Panc1 (cell line): ENCODE results near the gene CRB3. TPM values are rescaled to one million over a fixed set of nuclear protein-coding genes. Genes with fewer than 3 reads are reported as not detected.

Source experiments
- ATAC-seq: fragments of 200-7000 bp; cut with Tn5 transposase; 2 replicates; pipeline ENCODE4 v1.9.1; 2020; ENCODE audit warnings: mild to moderate bottlenecking, moderate library complexity
- BruUV-seq: library from RNA; stranded (reverse); fragments of 400-500 nt; replicated peaks from 2 replicates; lab custom pipeline; 2021; lab: Mats Ljungman, UMichigan
- CTCF ChIA-PET: fragments of 300-600 bp; sonication (Branson Sonifier 250); formaldehyde crosslinking; loops from one replicate; lab custom pipeline; 2022; ENCODE audit warnings: antibody characterized with exemption; lab: Charles Lee
- POLR2A ChIA-PET: fragments of 300-600 bp; sonication (Branson Sonifier 250); formaldehyde crosslinking; loops from one replicate; lab custom pipeline; 2022; ENCODE audit warnings: antibody characterized with exemption; lab: Charles Lee
- DNase-seq: peaks from one replicate; pipeline ENCODE4 v3.0.0-alpha.2; 2010; ENCODE audit warnings: low read depth, low spot score
- H3K27ac ChIP-seq: 2 replicates; pipeline ENCODE4 v1.5.1; 2011; ENCODE audit warnings: mild to moderate bottlenecking, low read length, inconsistent platforms
- H3K27me3 ChIP-seq: fragments of 200-500 bp; sonication (Bioruptor generic); 2 replicates; pipeline ENCODE4 v1.6.0; 2014; ENCODE audit warnings: low read length, inconsistent platforms; ENCODE audit not compliant: control insufficient read depth, insufficient read depth
- H3K36me3 ChIP-seq: fragments of 200-500 bp; sonication (Bioruptor generic); 2 replicates; pipeline ENCODE4 v1.5.1; 2014; ENCODE audit warnings: inconsistent platforms, mild to moderate bottlenecking, low read length, moderate library complexity; ENCODE audit not compliant: control insufficient read depth, insufficient read depth
- H3K4me1 ChIP-seq: 2 replicates; pipeline ENCODE4 v1.5.1; 2011; ENCODE audit warnings: inconsistent platforms, mild to moderate bottlenecking, low read length, moderate library complexity; ENCODE audit not compliant: control insufficient read depth, insufficient read depth
- H3K4me3 ChIP-seq, 2 experiments: 2 replicates each; pipeline ENCODE4 v1.5.1; 2011 to 2012; ENCODE audit warnings: low read depth in 2 of 2, low read length in 2 of 2, mild to moderate bottlenecking in 2 of 2, inconsistent platforms in 1 of 2, moderate library complexity in 1 of 2
- H3K9me3 ChIP-seq: fragments of 200-500 bp; sonication (Bioruptor generic); 2 replicates; pipeline ENCODE4 v1.5.1; 2014; ENCODE audit warnings: low read depth, mild to moderate bottlenecking, inconsistent platforms, low read length, moderate library complexity; ENCODE audit not compliant: control insufficient read depth, insufficient read depth
- POLR2AphosphoS5 ChIP-seq: IDR thresholded peaks from 2 replicates; pipeline ENCODE4 v1.6.1; 2012; ENCODE audit warnings: mild to moderate bottlenecking, low read depth, low read length, moderate library complexity
- REST ChIP-seq, 2 experiments: IDR thresholded peaks; 2 replicates each; pipeline ENCODE4 v1.6.1; 2011 to 2012; ENCODE audit warnings: low read depth in 2 of 2, control low read depth in 1 of 2, low read length in 1 of 2, mild to moderate bottlenecking in 1 of 2, moderate library complexity in 1 of 2; ENCODE audit not compliant: insufficient read depth in 1 of 2
- SIN3A ChIP-seq: IDR thresholded peaks from 2 replicates; pipeline ENCODE4 v1.6.1; 2012; ENCODE audit warnings: low read depth, mild to moderate bottlenecking, low read length, moderate library complexity, borderline replicate concordance; ENCODE audit not compliant: insufficient read depth
- TCF7L2 ChIP-seq: IDR thresholded peaks from 2 replicates; pipeline ENCODE4 v1.6.1; 2011; ENCODE audit warnings: mild to moderate bottlenecking, low read depth, low read length, inconsistent platforms
- in situ Hi-C: cut with HindIII; loops from 2 replicates; pipeline ENCODE4 v1.10.0; 2016; ENCODE audit warnings: low sequenced_read_pairs, low pct_unique_long_range_greater_than_20kb
- intact Hi-C: fragments of 100-400 bp; cut with micrococcal nuclease; formaldehyde crosslinking; loops from one replicate; pipeline ENCODE4 v1.10.0; 2022; ENCODE audit not compliant: unreplicated experiment
- total RNA-seq: library from RNA; stranded (reverse); gene quantifications from one replicate; pipeline ENCODE4 v1.2.1, GENCODE V29; 2021; ENCODE audit not compliant: unreplicated experiment
- TF ChIP-seq, protein P1 (sequence below): fragments of 450-650 bp; IDR thresholded peaks from 2 replicates; pipeline ENCODE4 v1.5.1; 2017; ENCODE audit warnings: mild to moderate bottlenecking

CRB3 gene
- total RNA-seq, 1 experiment from 2014 or later = 0.21 TPM

DNA sequence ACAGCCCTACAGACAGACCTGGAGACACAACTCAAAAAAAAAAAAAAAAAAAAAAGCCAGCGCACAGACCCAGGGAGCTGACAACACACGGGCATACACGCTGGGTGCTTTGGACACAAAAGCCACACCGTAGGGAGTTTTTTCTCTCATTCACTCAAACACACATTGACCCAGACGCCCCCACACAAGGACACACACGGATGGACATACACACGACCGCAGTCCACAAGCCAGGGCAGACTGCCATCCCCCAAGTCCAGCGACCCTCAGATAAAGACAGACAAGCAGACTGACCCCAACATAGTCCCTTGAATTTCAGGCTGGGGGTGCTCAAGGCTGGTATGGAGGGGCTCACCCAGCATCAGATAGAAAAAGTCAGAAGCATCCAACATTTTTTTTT is 50.0 kb downstream of the CRB3 start:
- no peak for ATAC-seq
- H3K27ac ChIP-seq = no peak overlapping the region
- CTCF ChIA-PET = interaction anchor here (0.7 kb wide), 1 partner anchor 269 kb away, joined by 9 read pairs; no protein-coding TSS in a partner anchor
- H3K36me3 ChIP-seq = no peaks in the 10 kb centered on the region
- no TSS peak for BruUV-seq
- no peaks in the 10 kb centered on the region for H3K27me3 ChIP-seq
- no peaks in the 10 kb centered on the region for H3K9me3 ChIP-seq
- peaks cover 2% of the 10 kb centered on the region; the same call in 1 of the 2 replicates for H3K4me1 ChIP-seq
- no peak for DNase-seq
- TF ChIP-seq REST (IDR thresholded peaks at IDR 0.05; ENCODE audit: insufficient read depth in 1 of 2, low read depth in 2 of 2, low read length in 1 of 2) (no peak), TCF7L2 (no peak), POLR2AphosphoS5 (no peak), SIN3A (no peak)
- TF ChIP-seq, protein P1, sequence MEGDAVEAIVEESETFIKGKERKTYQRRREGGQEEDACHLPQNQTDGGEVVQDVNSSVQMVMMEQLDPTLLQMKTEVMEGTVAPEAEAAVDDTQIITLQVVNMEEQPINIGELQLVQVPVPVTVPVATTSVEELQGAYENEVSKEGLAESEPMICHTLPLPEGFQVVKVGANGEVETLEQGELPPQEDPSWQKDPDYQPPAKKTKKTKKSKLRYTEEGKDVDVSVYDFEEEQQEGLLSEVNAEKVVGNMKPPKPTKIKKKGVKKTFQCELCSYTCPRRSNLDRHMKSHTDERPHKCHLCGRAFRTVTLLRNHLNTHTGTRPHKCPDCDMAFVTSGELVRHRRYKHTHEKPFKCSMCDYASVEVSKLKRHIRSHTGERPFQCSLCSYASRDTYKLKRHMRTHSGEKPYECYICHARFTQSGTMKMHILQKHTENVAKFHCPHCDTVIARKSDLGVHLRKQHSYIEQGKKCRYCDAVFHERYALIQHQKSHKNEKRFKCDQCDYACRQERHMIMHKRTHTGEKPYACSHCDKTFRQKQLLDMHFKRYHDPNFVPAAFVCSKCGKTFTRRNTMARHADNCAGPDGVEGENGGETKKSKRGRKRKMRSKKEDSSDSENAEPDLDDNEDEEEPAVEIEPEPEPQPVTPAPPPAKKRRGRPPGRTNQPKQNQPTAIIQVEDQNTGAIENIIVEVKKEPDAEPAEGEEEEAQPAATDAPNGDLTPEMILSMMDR = no peak
- in situ Hi-C loops = no loop called here
- POLR2A ChIA-PET = no interaction called here
- H3K4me3 ChIP-seq = no peak overlapping the region
- intact Hi-C loops = no loop called here

- Histone ChIP-seq H3K4me1 (peaks cover 5% of the 10 kb centered on the region; the same call in 1 of the 2 replicates), H3K36me3 (no peaks in the 10 kb centered on the region), H3K9me3 (no peaks in the 10 kb centered on the region), H3K4me3 (no peak overlapping the region), H3K27ac (no peak overlapping the region), H3K27me3 (no peaks in the 10 kb centered on the region)
- BruUV-seq = no TSS peak
- ChIA-PET CTCF (no interaction called here), POLR2A (no interaction called here)
- intact Hi-C loops (no loop called here), in situ Hi-C loops (no loop called here)
- ATAC-seq = no peak
- TF ChIP-seq, protein P1 = no peak
- no peak for TF ChIP-seq TCF7L2
- TF ChIP-seq POLR2AphosphoS5 = no peak
- no peak for DNase-seq
These were observed 51.0 kb downstream of the CRB3 start for GRCh38 chr19:6514926-6515544.
